GM21447 (cell line): ENCODE results near the gene DDX5.
A peak's percentile ranks its signal among the peaks of the same experiment; 100 is the strongest.
"Not testable (repeated sequence)": the region's sequence is repeated elsewhere in the genome, so short reads cannot be mapped to it uniquely, and the experiment has no call there.

Experiments used
- ATAC-seq: cut with Tn5 transposase; IDR thresholded peaks from one replicate; pipeline ENCODE4 v1.9.1; 2021; ENCODE audit not compliant: unreplicated experiment

DDX5 gene

DNA sequence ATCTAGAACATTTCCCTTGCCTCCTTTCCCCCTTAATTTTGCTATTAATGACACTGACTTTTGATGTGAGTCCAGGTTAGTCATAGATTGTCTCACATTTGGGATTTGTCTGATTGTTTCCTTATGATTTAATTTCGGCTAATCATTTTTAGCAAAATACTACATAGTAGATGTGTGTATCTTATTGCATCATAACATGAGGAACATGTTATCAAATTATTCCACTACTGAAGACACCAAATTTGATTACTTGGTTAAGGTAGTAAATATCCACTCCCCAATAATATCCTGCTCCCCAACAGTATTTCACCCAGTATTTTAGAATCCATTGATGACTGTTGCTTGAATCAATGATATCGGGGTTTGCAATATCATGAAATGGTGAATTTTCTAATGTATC lies 12.0 kb downstream of the DDX5 start:
- no peak for ATAC-seq

DNA sequence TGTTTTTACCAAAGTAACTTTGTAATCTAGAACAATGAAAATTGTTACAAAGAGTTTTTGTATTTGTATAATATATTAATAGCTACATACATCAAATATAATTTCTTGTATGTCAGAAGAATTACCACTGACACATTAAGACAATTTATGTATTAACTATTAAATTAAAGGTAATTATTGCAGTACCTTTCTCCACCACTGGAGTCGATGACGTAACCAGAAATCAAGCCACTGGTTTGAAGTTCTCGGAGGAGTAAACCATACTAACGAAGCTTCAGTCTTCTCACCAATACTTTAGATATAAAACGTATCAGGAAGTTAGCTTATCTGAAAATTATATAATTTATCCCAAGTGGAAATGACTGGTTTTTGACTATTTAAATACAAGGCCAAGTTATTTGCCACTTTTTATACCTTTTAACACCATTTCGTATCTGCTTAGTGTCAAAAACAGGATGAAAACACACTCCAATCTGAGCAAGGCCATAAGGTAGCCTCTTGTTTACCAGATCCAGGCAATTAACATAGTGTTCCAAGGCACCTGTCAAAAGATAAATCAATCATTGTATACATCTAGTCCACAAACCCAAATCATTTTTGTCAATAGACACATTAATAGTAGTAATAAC lies 13.5 kb downstream of the DDX5 start:
- no peak for ATAC-seq

DNA sequence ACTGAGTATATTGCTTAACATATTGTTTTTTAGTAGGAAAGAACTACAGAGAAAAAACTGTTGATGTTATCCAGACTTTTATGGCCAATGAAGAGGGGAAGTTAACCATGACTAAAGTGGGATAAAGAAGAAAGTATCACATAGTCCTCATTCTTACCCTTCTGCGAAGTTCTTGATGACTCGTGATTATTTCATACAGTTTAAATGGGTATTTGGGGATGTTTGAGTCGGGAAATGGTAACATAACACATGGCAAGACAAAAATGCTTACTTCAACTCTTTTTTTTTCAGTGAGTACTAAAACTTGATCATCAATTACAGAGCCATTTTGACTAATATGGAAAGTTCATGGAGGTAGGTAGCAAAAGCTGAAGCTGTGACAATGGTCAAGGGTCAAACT lies 14.1 kb downstream of the DDX5 start:
- ATAC-seq: no peak

DNA sequence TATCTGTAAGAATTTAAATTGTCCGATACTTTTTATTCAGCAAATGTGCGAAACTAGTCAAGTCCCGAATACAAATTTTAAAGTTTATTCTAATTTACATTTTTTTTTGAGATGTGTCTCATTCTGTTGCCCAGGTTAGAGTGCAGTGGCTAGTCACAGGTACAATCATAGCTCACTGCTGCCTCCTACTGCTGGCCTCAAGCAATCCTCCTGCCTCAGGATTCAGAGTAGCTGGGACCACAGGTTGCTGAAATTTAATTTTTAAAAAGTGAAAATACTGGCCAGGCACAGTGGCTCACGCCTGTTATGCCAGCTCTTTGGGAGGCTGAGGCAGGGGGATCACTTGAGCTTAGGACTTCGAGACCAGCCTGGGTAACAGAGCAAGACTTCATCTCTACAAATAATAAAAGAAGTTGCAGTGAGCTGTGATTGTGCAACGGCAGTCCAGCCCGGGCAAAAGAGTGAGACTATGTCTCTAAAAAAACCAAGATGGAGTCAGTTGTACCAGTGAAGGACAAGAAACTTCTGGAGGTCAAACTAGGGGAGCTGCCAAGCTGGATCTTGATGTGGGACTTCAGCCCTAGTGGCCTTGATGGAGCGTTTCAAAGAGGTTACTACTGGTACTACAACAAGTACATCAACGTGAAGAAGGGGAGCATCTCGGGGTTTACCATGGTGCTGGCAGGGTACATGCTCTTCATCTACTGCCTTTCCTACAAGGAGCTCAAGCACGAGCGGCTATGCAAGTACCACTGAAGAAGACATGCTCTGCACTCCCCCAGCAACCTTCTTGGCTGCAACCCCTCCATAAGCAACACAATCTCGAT lies 14.8 kb downstream of the DDX5 start:
- no peak for ATAC-seq

DNA sequence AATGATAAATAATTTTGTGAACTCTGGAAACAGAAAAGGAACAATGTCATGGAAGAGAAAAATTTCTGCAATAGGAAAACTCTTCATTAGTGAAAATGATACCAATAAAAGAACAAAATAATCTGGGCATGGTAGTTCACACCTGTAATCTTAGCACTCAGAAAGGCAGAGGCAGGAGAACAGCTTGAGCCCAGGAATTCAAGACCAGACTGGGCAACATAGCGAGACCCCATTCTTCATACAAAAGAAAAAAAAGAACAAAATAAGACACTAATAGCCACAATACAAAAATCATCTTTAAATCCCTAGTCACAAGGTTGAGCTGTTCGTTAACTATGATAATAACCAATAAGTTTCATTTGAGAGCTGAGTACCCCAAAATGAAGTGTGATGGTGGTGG lies 17.8 kb downstream of the DDX5 start:
- ATAC-seq: no peak

DNA sequence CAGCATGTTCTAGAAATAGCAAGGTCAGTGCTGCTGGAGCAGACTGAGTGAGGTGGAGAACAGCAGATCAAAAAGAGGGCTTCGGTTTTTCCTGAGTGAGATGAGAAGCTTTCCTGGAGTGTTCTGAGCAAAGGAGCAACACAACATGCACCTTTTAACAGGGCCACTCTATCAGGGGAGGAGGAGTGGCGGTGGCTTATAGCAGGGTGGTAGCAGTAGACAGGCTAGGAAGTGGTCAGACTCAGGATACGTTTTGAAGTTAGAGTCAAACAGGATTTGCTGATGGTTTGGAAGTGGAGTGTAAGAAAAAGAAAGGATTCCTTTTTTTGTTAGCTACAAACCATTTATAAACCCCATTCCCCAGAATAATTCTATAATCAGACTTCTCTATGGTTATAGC lies 21.7 kb downstream of the DDX5 start:
- ATAC-seq: no peak

DNA sequence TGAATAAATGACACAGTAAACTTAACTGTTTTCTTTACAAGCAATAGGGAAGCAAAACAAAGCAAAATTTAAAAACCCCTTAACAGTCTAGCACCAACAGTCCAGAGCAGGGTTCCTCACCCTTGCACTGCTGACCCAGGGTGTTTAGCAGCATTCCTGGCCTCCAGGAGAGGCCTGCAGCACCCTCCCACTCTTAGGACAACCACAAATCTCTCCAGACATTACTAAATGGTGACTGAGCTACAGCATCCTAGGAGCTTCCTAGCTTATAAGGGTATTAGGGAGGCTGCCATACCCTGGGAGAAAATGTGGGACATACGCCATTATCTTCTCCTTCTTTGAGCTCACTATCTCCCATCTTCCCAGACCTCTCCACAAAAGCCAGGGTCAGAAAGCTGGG lies 25.1 kb downstream of the DDX5 start:
- ATAC-seq: no peak

DNA sequence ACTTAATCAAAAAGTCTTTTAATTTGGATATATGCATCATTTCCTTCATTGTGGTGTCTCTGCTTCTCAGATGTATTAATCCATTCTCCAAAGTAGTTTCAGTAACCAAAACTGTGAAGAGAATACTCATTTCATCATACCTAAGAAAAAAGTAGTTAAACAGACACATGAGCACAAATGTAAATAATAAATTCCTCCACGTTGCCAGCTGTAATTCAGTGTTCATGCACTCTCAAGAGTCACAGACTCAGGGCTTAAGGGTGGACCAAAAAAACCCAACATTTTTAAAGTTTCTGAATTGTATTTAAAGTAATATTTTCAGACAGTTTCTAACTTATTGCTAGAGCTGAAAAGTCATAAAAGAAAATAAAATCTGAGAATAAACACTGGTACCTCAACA lies 28.2 kb downstream of the DDX5 start:
- no peak for ATAC-seq

DNA sequence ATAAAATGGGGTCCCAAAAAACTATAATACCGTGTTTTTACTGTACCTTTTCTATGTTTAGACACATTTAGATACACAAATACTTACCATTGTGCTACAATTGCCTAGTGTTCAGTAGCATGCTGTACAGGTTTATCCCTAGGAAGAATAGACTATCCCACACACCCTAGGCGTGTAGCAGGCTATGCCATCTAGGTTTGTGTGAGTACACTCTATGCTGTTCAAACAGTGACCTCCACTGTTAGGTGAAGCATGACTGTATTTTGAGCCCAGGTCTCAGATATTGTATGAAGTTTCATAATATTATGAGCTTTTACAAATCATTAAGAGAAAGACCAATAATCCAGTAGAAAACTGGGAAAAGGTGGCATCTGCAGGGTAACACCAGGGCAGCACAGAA lies 33.5 kb downstream of the DDX5 start:
- no peak for ATAC-seq

DNA sequence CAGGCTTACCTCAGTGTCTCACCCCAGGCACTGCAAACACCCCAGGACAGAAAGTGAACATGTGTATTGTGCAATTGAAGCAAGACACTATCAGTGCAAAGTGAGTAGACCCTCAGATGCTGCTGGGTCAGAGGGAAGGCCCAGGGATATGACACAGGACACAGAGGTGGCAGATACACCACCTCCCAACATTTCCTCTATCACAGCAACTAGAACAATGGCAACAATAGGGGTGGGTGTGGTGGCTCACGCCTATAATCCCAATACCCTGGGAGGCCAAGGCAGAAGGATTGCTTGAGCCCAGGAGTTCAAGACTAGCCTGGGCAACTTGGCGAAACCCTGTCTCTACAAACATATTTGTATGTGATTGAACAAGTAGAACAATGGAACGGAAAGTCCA lies 34.6 kb downstream of the DDX5 start:
- ATAC-seq: no peak

DNA sequence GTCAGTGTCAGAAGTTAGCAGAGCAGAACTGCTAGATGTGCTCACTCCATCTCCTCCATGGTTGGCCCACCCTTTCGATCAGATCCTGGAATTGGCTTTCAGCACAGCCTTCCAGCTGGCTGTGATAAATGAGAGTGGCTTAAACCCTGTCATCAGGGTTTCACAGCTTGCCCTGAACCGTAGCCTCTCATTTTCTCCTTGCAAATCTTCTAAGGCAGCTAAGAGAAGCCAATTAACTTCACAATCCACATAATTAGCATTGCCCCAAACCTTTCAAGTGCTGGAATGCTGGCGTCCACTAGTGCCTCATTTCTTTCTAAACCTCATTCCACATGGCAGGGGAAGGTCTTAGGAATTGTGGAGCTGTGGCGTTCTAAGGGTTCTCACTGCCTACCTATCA lies 35.5 kb downstream of the DDX5 start:
- ATAC-seq: no peak

DNA sequence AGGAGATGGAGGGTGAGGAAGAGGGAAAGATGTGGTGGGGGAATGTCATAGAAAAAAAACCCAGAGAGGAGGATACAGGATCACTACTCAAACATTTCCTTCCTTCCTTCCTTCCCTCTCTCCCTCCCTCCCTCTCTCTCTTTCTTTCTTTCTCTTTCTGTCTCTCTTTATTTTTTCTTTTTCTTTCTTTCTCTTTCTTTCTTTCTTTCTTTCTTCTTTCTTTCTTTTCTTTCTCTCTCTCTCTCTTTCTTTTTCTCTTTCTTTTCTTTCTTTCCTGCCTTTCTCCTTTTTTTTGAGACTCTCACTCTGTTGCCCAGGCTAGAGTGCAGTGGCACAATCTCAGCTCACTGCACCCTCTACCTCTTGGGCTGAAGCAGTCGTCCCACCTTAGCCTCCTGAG lies 39.3 kb downstream of the DDX5 start:
- not testable (repeated sequence) for ATAC-seq

DNA sequence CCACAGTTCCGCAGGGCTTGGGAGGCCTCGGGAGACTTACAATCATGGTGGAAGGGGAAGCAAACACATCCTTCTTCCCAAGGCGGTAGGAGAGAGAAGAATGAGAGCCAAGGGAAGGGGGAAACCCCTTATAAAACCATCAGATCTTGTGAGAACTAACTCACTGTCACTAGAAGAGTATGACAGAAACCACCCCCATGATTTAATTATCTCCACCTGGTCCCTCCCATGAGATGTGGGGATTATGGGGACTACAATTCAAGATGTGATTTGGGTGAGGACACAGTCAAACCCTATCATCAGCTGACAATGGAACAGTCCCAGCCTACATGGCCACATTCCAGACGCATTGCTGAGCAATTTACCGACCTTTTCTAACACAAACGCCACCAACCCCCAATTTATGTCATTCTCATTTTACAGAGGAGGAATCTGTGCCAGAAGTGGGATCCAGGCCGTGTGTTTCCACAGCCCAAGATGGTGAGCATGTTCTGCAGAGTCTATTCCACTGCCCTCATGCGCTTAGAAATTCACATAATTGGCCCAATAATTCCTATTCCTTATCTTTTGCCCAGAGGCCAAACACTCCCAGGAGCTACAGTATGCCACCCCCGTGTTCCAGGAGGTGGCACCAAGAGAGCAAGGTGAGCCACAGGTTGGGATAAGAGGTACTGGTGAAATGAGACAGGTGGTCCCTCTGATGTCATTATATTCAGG lies 39.9 kb downstream of the DDX5 start:
- no peak for ATAC-seq

DNA sequence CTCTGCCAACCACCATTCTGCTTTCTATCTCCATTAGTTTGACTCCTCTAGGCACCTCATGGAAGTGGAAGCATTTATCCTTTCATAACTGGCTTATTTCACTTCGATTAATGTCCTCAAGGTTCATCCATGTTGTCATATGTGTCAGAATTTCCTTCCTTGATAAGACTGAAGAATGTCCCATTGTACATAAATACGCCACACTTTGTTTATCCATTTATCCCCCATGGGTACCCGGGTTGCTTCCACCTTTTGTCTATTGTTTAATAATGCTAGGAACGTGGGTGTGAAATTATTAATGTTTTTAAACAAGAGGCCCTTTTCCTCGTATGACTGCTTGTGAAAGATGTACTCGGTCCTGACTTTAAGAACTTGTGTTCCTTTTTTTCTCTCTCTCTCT lies 44.3 kb downstream of the DDX5 start:
- ATAC-seq: no peak

DNA sequence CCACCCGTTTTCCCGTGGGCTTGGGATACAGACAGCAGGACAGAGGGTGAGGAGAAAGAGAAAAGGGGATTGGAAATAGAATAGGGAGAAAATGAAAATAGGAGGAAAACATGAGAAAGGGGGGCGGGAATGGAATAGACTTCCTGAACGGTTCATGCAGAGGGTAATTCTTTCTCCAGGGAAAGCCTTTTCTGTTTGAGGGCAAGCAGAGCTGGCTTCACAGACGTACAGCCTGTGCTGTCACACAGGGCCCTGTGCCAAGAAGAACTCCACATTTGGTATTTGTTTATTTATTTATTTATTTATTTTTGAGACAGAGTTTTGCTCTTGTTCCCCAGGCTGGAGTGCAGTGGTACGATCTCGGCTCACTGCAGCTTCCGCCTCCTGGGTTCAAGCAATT lies 45.1 kb downstream of the DDX5 start:
- no peak for ATAC-seq

DNA sequence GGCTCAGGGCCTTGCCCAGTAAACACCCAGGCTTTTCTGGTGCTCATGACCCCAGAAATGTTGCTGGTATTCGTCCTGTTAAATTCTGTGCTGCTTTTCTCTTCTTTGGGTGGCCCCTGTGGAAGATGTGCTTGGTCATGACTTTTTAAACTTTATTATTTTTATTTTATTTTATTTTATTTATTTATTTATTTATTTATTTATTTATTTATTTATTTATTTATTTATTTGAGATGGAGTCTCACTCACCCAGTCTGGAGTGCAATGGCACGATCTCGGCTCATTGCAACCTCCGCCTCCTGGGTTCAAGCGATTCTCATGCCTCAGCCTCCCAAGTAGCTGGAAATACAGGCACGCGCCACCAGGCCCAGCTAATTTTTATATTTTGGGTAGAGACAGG lies 46.3 kb downstream of the DDX5 start:
- ATAC-seq: not testable (repeated sequence)

DNA sequence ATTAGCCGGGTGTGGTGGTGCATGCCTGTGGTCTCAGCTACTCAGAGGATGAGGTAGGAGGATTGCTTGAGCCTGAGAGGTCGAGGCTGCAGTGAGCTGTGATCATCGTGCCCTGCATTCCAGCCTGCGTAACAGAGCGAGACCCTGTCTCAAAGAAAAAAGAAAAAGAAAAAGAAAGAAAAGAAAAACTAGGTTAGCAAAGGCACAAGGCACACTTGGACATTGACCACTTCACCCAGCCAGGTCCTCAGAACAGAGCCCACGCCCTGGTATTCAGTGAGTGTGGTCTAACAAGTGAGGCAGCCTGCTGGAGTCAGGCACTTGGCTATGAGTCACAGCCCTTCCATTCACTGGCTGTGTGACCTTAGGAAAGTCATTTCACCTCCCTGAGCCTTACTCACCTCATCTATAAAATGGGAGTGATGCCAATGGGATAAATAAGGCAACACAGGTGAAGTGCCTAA lies 46.8 kb downstream of the DDX5 start:
- no peak for ATAC-seq

DNA sequence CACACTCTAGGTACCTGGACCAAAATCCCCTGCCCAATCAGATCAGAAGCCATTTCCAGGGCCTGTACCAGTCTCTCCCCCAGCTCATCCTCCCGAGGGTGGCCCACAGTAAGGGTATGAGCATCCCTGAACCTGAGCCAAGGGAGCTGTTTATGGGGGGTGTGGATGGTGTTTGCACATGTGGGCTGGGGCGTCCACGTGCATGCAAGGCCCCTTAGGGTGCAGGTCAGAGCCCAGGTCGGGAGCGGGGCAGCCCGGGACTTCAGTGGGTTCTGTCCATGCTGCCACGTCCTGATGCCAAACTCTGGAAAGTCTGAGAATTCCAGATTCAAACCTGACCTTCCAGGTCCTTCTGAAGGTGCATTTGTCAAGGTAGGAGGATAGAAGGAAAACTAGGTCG lies 47.3 kb downstream of the DDX5 start:
- no peak for ATAC-seq

DNA sequence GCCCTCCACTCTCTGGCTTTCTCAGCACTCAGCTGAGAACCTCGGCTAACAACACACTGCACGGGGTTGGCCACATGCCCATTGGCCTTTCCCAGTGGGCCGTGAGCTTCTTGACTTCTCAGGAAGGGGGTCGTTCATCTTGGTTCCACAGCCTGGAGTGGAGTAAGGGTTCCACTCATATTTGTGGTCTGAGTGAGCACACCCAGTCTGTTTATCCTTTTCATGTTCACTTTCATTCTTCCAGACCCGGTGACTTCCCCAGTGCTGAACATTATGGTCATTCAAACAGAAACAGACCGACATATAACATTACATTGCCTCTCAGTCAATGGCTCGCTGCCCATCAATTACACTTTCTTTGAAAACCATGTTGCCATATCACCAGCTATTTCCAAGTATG lies 48.9 kb downstream of the DDX5 start:
- ATAC-seq: no peak

DNA sequence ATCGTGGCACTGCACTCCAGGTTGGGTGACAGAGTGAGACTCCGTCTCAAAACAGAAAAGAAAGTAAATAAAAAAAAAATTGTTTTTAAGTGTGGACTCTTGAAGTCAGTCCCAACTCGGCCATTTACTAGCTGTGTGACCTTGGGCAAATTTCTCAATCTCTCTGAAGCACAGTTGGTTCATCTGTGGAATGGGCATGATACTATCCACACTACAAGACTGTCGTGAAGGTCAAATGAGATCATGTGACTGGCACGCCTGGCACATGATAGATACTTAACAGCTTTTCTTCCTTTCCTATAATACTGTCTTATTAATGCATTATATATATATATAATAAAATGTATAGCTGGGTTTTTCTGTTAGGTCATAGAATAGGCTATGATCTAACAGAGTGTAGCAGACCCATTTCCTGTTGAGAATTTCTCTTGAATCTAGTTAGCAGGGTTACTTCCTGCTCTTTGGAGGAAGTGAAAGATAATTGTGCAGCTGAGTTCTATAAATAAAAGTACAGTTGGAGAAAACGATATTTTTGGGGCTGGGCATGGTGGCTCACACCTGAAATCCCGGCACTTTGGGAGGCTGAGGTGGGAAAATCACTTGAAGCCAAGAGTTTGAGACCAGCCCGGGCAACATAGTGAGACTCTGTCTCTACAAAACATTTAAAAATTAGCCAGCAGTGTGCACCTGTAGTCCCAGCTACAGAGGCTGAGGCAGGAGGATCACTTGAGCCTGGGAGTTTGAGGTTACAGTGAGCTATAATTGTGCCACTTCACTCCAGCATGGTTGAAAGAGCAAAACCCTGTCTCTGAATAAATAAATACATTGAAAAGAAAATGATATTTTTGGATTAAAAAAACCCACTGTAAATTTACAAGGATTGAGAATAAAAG lies 49.9 kb downstream of the DDX5 start:
- peak; percentile 56 for ATAC-seq

DNA sequence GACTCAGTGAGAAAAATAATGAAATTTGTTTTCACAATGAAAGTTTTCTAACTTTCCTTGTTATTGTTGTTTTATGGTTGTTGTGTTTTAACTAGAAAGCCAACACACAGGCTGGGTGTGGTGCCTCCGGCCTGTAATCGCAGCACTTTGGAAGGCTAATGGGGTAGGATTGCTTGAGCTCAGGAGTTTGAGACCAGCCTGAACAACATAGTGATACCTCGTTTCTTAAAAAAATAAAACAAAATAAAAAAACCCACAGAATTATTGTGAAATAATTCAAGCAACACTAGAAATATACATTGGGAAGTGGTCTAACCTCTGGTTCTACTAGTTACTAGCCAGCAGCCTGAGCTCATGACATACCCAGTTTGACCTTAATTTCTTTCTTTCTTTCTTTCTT lies 56.5 kb downstream of the DDX5 start:
- no peak for ATAC-seq
